HUDEP-2 (cell line): ENCODE data around the gene CEP128.

Experiments
- DNase-seq, 76 experiments: peaks; one replicate each; lab custom pipeline; 2025; ENCODE audit not compliant: unreplicated experiment in 76 of 76; lab: John Stamatoyannopoulos, UW

CEP128 gene

GRCh38 chr14:80941241-80942185, at the start of gene CEP128:
Gene CEP128 (minus strand): TSS chr14:80941738.
- DNase-seq: peak in 75 of 76 experiments; percentile 31 to 98 (median 92)

GRCh38 chr14:80988735-80989429, 47.3 kb upstream of the CEP128 start:
- no peak for DNase-seq

GRCh38 chr14:80988192-80988591, 46.7 kb upstream of the CEP128 start:
- DNase-seq: no peak

- peak in 48 of 76 experiments; percentile 1 to 64 (median 24) for DNase-seq
These were observed 45.9 kb upstream of the CEP128 start for GRCh38 chr14:80987235-80988032.

GRCh38 chr14:80982711-80983110, 41.2 kb upstream of the CEP128 start:
- DNase-seq: no peak

GRCh38 chr14:80981673-80982072, 40.1 kb upstream of the CEP128 start:
- DNase-seq: no peak

GRCh38 chr14:80981156-80981555, 39.6 kb upstream of the CEP128 start:
- DNase-seq: no peak

- no peak for DNase-seq
These were observed 38.4 kb upstream of the CEP128 start for GRCh38 chr14:80979951-80980350.

- DNase-seq: no peak
These were observed 36.9 kb upstream of the CEP128 start for GRCh38 chr14:80978403-80978802.

GRCh38 chr14:80977221-80977620, 35.7 kb upstream of the CEP128 start:
- no peak for DNase-seq

GRCh38 chr14:80974679-80975078, 33.1 kb upstream of the CEP128 start:
- DNase-seq: no peak

GRCh38 chr14:80973931-80974641, 32.5 kb upstream of the CEP128 start:
- no peak for DNase-seq

- no peak for DNase-seq
These were observed 23.5 kb upstream of the CEP128 start for GRCh38 chr14:80965037-80965436.

GRCh38 chr14:80959496-80959895, 18.0 kb upstream of the CEP128 start:
- no peak for DNase-seq

- no peak for DNase-seq
These were observed 17.4 kb upstream of the CEP128 start for GRCh38 chr14:80958939-80959338.

GRCh38 chr14:80958226-80958625, 16.7 kb upstream of the CEP128 start:
- no peak for DNase-seq

GRCh38 chr14:80957613-80958012, 16.1 kb upstream of the CEP128 start:
- DNase-seq: no peak

- no peak for DNase-seq
These were observed 15.4 kb upstream of the CEP128 start for GRCh38 chr14:80956922-80957321.

GRCh38 chr14:80956102-80956501, 14.6 kb upstream of the CEP128 start:
- no peak for DNase-seq

GRCh38 chr14:80955416-80955941, 13.9 kb upstream of the CEP128 start, which contains the start of gene TSHR:
Gene TSHR (plus strand): TSS chr14:80955621. CDS start chr14:80955681, 60 bp downstream.
- no peak for DNase-seq
